AG04449 (cell line): ENCODE data around the gene KEAP1.

Experiments
- CTCF ChIA-PET: fragments of 350-600 bp; formaldehyde crosslinking; extraction: SDS; loops from one replicate; lab custom pipeline; 2021; ENCODE audit warnings: antibody characterized with exemption; lab: Yijun Ruan, JAX
- POLR2A ChIA-PET: fragments of 400-600, 350-600 bp; formaldehyde crosslinking; extraction: SDS; loops from one replicate; lab custom pipeline; 2020; ENCODE audit warnings: antibody characterized with exemption, inconsistent platforms; lab: Yijun Ruan, JAX
- DNase-seq: peaks from one replicate; pipeline ENCODE4 v3.0.0-alpha.2; 2010; ENCODE audit warnings: low read depth, low spot score
- H3K4me3 ChIP-seq: 2 replicates; pipeline ENCODE4 v1.5.1; 2011; ENCODE audit warnings: low read depth, mild to moderate bottlenecking, control low read depth, low read length
- CTCF ChIP-seq: IDR thresholded peaks from one replicate; pipeline ENCODE4 v1.5.1; 2011; ENCODE audit warnings: mild to moderate bottlenecking, moderate library complexity, low read length, control low read depth, inconsistent platforms; ENCODE audit not compliant: insufficient read depth; ENCODE audit errors: missing control alignments

KEAP1 gene

GRCh38 chr19:10439588-10439987 is 63.6 kb downstream of the KEAP1 start:
- CTCF ChIA-PET = interaction anchor here (1.7 kb wide), 1 partner anchor 14 kb away, joined by 4 read pairs; no protein-coding TSS in a partner anchor
- DNase-seq = no peak
- no peak for TF ChIP-seq CTCF
- POLR2A ChIA-PET = no interaction called here
- no peak overlapping the region for H3K4me3 ChIP-seq
